GM18870 (cell line): Measurements from ENCODE around the gene PRAMEF12.
"Not testable (repeated sequence)": the region's sequence is repeated elsewhere in the genome, so short reads cannot be mapped to it uniquely, and the experiment has no call there.

Source experiments
- ATAC-seq: cut with Tn5 transposase; IDR thresholded peaks from one replicate; pipeline ENCODE4 v1.9.1; 2021; ENCODE audit warnings: moderate library complexity; ENCODE audit not compliant: unreplicated experiment

Gene PRAMEF12

DNA sequence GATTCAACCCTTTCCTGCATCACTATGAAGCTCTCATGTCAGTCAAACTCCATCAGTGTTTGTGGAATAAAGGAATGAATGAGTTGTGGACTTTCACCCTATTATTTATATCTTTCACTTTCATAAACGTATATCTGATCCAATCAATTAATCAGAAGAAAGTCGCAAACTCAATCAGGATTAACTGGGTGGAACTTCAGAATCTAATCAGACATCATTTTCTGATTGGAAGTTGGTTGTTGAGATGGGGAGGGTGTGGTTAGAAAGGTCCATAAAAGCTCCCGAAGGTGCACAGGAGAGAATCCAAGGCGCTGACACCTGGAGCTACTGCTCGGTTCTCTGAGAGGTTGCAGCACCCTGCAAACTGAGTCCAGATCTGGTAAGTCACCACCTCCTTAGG, at the start of gene PRAMEF12:
Gene PRAMEF12 (plus strand): TSS at position 301 of the 400 bp plus-strand sequence. CDS start 1,130 bp downstream, outside the sequence.
- no peak for ATAC-seq

DNA sequence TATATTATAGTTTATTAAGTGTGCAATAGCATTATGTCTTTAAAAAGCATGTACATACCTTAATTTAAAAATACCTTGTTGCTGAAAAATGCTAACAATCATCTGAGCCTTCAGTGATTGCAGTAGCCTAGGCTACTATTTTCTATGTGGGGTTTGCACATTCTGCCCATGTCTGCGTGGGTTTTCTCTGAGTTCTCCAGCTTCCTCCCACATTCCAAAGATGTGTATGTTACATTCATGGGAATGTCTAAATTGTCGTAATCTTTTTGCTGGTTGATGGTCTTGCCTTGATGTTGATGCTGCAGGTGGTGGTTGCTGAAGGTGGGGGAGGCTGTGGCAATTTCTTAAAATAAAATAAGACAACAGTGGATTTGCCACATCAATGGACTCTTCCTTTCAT, 45.1 kb upstream of the PRAMEF12 start:
- ATAC-seq: no peak

DNA sequence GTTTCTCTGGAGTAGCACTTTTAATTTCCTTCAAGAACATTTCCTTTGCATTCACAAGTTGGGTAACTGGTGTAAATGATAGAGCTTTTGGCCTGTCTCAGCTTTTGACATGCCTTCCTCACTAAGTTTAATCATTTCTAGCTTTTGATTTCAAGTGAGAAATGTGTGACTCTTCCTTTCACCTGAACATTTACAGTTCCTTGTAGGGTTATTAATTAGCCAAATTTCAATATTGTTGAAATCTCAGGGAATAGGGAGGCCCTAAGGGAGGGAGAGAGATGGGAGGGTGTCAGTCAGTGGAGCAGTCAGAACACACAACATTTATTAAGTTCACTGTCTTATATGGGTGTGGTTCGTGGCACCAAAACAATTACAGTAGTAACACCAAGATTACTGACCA, 43.4 kb upstream of the PRAMEF12 start:
- no peak for ATAC-seq

DNA sequence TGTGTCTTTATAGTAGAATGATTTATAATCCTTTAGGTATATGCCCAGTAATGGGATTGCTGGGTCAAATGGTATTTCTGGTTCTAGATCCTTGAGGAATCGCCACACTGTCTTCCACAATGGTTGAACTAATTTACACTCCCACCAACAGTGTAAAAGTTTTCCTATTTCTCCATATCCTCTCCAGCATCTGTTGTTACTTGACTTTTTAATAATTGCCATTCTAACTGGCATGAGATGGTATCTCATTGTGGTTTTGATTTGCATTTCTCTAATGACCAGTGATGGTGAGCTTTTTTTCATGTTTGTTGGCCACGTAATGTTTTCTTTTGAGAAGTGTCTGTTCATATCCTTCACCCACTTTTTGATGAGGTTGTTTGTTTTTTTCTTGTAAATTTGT, 42.5 kb upstream of the PRAMEF12 start:
- ATAC-seq: not testable (repeated sequence)

DNA sequence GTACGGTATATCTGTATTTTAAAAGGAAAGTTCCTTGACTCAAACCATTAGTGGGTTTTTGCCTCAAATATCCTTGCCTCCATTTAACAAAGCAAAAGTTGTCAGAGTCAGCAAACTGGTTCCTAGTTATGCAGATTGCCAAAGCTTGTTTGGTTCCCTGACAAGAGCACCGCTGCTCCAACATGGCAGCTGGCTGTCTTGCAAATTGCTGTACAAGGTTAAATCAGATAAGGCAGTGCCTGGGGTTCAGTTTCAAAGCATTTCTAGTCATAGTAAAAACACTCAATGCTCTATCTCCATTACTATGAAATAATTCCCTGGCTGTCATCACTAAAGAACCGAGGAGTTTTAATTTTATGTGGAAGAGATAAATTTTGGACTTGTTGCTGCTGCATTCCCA, 38.9 kb upstream of the PRAMEF12 start:
- ATAC-seq: no peak

DNA sequence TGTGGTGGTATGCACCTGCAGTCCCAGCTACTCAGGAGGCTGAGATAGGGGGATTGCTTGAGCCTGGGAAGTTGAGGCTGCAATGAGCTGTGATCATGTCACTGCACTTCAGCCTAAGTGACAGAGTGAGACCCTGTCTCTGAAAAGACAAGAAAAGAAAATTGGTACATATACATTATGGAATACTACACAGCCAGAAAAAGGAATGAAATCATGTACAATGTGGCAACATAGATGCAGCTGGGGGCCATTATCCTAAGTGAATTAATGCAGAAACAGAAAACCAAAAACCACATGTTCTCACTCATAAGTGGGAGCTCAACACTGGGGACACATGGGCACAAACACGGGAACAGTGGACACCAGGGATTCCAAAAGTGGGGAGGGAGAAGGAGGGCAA, 34.6 kb upstream of the PRAMEF12 start:
- ATAC-seq: no peak

DNA sequence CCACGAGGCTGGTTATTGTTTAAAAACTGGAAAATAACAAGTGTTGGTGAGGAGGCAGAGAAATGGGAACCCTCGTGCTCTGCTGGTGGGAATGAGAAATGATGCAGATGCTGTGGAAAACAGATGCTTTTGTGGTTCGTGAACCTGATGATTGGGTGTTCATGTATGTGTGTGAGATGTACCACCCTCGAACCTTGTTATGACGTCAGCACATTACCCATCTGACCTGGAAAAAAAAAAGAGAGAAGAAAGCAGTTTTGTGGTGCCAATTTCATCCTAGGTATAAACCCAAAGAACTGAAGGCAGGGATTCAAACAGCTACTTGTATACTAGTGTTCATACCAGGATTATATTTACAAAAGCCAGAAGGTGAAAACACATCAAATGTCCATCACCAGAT, 33.9 kb upstream of the PRAMEF12 start:
- no peak for ATAC-seq

DNA sequence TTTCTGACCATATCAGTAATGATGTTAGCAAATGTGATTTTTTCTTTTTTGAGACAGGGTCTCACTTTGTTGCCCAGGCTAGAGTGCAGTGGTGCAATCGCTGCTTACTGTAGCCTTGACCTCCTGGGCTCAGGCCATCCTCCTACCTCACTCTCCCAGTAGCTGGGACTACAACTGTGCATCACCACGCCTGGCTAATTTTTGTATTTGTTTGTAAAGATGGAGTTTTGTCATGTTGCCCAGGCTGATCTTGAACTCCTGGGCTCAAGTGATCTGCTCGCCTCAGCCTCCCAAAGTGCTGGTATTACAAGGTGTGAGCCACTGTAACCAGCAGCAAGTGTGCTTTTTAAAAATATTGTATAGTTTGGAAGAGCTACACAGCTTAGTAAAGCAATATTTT, 31.6 kb upstream of the PRAMEF12 start:
- no peak for ATAC-seq

DNA sequence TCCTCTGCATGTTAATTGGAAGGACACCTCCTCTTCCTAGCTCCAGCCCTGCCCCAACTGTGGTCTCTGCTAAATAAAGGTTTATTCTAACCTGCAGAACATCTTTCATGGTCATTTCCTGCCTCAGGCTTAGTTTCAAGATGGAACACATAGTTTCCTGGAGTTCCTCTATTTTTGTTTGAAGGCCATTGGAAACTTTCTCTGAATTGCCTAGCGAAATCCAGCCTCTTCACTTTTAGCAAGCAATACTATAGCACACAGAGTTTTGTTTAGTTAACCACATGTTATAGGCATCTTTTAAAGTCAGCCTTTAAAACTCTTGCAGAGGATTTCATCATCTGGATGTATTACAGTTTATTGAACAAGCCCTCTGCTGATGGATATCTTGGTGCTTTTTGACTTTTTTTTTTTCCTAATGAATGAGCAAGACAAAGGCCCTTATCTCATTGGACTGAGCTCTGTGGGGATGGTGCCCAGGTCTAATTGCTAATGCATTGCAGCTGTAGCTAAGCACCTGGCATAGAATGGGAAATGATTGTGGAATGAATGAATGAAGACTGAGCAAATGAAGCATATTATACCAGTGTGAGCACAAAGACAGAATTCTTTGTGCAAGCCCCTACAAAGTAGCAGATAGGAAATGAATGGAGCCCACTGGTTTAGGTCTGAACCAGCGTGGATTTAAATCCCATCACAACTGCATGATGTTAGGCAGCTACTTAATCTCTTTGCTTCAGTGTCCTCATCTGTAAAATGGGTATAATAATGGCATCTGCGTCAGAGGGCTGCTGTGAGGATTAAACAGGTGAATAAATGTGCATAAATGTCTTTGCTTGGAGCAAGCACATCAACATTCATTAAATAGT, 28.2 kb upstream of the PRAMEF12 start:
- ATAC-seq: no peak

DNA sequence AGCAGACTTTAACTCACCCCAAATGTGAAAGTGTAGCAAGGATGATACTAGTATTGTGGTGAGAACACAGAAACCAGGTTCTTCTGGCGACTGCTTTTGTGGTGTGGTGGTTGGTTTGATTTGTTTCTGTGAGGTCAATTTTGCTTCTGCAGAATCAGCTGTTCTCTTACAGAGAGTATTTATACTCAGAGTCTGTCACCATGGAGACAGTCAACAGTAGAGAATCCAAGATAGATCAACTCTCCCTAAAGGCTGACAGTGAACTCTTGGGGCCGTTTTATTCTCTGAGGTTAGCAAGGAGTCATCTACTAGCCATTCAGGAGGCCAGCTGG, 27.6 kb upstream of the PRAMEF12 start, which contains the start of gene CFAP107:
Gene CFAP107 (plus strand): TSS at position 209 of the 332 bp plus-strand sequence. CDS start 231 bp downstream, outside the sequence.
- ATAC-seq: no peak

DNA sequence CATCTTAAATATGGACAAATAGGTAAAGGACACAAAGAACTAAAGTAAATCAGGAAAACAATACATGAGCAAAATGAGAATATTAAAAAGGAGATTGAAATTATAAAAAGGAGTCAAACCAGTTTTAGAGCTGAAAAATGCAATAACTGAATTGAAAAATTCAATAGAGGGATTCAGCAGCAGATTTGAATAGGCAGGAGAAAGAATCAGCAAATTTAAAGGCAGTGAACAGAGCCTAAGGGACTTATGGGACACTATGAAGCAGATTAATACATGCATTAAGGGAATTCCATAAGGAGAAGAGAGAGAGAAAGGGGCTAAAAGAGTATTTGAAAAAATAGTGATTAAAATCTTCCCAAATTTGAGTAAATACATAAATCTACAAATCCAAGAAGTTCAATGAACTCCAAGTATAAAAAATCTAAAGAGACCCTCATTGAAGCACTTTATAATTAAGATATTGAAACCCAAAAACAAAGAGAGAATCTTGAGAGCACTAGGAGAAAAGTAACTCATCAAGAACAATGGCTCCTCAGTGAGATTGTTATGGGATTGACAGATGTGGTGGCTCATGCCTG, 24.7 kb upstream of the PRAMEF12 start:
- ATAC-seq: no peak

DNA sequence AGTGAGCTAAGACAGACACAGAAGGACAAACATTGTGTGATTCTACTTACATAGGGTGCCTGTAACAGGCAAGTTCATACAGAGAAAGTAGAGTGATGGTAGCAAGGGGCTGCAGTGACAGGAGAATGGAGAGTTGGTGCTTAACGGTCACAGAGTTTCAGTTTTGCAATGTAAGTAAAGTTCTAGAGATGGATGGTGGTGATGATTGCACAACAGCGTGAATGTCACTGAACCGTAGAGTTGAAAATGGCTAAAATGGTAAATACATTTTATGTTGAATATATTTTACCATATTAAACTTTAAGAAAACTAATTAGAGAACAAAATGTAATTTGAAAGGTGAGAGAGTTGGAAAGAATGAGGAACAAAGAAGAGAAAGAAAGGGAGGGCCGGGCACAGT, 18.8 kb upstream of the PRAMEF12 start:
- no peak for ATAC-seq

DNA sequence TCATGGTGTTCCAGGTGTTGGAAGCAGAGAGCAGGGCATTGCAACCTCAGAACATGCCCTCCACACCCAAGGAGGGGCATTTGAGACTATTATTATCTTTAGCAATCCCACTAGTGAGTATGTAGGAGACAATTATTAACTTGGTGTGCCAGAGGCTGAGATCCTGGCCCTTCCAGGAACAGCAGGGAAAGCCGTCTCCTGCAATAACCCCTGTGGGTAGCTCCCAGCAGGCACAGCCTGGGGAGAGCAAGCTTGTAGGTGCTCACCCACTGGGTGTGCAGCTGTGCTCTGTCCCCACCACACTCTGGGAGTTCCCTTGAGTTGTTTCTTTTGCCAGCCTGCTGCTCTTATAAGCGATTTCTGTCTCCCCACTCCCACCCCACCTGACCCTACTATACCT, 17.3 kb upstream of the PRAMEF12 start:
- no peak for ATAC-seq

DNA sequence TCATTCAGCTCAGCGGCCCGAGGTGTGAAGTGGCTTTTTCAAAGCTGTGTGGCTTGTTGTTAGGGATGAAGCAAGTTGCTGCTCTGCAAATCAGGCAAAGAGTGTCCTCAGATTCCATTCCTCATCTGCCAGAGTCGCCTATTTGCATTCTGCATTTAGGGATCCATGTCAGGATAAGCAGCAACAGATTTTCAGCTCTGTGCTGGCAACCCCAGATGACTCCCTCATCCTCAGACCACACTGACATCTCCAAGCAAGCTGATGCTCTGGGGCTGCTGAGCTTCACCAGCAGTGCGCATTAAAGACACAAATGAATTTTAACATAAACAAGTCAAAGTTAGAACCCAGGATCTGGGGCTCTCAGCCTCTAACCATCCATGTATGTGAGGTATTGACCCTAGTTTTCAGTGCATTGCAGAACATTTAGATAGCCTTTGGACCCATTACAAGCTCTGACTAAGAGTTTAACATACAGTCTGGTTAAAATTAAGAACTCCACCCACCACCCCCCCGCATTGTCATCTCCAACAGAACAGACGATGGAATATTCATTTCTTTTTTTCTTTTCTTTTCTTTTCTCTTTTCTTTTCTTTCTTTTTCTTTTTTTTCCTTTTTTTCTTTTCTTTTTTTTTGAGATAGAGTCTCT, 16.6 kb upstream of the PRAMEF12 start:
- no peak for ATAC-seq

DNA sequence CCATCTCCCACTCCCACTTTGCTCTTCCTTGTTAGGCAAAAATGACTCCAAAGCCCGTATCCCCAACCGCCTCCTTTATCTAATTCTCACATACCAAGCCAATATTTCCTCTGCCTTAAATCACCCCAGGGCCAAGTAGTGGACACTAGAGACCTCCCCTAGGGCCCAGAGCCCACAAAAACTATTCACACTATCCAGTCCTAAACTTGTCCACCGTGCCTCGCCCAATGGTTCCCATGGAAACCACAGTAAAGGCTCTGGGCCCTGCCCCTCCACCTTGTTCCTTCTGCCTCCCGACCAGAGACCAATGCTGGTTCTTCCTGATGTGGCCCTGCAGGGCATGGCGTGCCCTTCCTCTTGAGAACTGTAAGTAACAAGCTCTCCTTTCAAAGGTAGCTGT, 15.7 kb upstream of the PRAMEF12 start:
- no peak for ATAC-seq

DNA sequence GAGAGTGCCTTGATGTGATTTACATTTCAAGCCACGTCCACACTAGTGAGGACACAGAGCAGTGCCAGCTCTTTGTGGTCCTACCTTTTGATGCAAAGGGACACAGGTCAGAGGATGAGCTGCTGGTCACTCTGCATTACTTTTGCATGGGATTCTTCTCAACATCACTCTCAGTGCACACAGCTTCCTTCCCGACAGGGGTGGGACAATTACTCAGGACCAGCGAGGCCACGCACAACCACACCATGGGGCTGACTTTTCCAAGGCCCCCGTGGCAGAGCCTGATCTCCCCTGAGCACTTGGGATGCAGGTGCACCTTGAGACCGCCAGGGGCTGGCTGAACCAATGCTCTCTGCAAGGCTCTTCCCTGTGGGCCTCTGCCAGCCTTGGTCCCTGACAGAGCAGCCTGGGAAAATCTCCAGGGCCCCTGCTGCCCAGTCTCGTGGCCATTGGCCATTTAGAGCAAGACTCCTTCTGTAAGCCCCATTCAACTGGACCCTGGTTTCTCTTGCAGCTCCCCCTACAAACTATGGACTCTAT, 13.2 kb upstream of the PRAMEF12 start:
- no peak for ATAC-seq

DNA sequence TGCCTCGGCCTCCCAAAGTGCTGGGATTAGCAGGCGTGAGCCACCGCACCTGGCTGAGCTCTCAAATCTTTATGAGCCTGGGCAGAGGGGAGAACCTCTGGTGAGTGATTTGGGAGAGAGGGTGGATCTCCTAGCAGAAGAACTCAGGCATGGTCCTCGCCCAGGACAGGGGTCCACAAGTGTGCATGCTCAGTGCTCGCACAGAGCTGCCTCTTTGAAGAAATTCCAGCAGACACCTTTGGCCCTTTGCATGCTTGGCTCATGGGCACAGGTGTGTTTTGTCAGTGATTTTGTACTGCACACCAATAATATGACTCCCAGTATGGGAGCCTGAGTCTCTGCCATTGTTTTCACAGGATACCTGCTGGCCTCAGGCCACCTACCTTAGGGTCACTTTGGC, 11.8 kb upstream of the PRAMEF12 start:
- ATAC-seq: no peak

DNA sequence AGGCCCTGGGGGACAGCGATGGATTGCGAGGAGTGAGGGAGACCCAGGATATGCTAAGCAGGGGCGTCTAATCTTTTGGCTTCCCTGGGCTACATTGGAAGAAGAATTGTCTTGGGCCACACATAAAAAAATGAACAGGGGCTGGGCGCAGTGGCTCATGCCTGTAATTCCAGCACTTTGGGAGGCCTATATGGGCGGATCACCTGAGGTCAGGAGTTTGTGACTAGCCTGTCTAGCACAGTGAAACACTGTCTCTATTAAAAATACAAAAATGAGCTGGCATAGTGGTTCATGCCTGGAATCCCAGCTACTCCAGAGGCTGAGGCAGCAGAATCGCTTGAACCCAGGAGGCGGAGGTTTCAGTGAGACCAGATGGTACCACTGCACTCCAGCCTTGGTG, 10.8 kb upstream of the PRAMEF12 start:
- ATAC-seq: no peak

DNA sequence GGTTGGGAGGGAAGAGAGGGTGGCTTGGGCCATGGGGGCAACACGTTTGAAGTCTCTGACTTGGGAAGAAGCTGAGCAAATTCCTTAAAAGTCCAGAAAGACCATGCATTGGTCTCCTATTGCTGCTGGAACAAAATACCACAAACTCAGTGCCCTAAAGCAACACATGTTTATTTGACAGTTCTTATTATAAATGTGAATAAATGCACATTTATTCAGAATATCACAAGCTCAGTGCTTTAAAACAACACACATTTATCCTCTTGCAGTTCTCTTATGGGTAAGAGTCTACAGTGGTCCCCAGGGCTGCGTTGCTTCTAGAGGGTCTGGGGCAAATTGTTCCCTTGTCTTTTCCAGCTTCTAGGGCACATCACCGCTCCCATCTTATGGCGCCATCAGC, 10.1 kb upstream of the PRAMEF12 start:
- ATAC-seq: no peak

DNA sequence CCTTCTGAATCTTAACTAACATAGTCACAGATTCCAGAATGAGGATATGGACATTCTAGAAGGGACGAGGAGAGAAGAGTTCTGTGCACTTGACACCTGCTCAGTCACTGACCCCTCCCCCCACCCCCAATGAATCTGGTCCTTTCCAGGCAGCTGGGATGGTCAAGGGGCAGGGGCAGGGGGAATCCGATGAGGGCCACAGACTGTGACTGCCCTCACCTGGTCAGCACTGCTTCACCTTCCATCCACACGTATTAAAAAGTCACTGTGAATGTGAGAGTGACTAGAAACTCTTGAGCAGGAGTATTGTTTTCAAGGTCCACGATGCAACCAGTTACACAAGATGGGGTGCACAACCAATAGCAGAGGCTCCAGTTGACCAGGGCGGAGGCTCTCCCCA, 9.5 kb upstream of the PRAMEF12 start:
- ATAC-seq: no peak

DNA sequence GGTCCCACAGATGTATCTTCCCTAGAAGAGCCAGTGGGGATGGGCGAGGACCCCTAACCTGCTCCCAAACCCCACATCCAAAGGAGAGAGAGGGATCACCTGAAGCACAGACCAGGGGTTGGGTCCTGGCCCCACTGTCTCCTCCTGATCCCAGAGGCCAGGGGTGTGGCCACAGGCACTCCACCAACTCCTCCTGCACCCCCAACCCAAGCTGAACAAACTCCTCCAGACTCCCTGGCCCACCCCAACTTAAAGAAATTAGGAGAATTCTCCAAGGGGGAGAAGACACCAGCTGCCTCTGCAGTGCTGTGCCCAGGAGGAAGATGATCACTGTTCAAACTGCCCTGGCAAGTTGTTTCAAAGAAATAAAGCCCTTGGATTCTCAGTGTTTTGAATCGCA, 4.5 kb upstream of the PRAMEF12 start:
- ATAC-seq: no peak

DNA sequence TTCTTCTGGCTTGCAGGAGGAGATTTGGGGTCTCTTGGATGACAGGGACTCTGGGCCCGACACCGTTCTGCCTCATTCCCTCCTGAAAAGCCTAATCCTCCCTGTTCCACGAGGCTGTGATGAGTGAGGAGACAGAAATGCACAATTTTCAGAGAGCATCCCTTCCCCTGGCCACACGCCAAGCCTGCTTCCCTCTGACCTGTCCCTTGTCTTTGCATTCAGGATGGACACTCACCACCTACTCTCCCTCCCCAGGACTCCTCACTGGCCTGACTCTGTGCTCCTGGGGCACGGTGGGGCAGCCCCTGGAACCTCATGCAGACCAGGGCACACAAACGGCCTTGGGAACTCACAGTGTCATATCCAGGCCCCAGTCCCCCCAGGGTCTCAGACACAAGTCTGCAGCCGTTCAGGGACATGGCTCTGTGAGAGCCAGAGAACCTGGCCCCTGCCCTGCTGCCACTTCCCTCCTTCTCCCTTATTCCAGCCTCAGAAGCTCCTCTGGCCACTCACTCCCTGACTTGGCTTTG, 3.5 kb upstream of the PRAMEF12 start:
- ATAC-seq: no peak
